Mammary epithelial cell (primary cell): ENCODE measurements around the gene ANKRD55.

ENCODE experiments used
- CTCF ChIP-seq, 2 donors: IDR thresholded peaks in 1 of 2; conservative IDR thresholded peaks in 1 of 2; 2 replicates each; pipeline ENCODE4 v1.5.1; 2011 to 2012; ENCODE audit warnings: inconsistent platforms in 2 of 2, low read length in 2 of 2, mild to moderate bottlenecking in 2 of 2, control low read depth in 1 of 2, low read depth in 1 of 2; ENCODE audit not compliant: insufficient read depth in 1 of 2; ENCODE audit errors: extremely low read depth in 1 of 2
- EZH2 ChIP-seq: IDR thresholded peaks from 2 replicates; pipeline ENCODE4 v1.6.1; 2012; ENCODE audit warnings: low read length, inconsistent platforms, borderline replicate concordance

- TF ChIP-seq CTCF (conservative IDR thresholded peaks at IDR 0.05 in 1 of 2, IDR thresholded peaks at IDR 0.05 in 1 of 2; ENCODE audit: extremely low read depth in 1 of 2, insufficient read depth in 1 of 2, low read depth in 1 of 2, low read length in 2 of 2) = no peak
- TF ChIP-seq EZH2 = no peak
These were observed 71.2 kb downstream of the ANKRD55 start for GRCh38 chr5:56161927-56162326.
